Upper lobe of left lung (tissue), 4 donors: ENCODE results near the gene FNDC3A.

Experiments
- EP300 ChIP-seq, 4 donors: sonication (generic); formaldehyde crosslinking; IDR thresholded peaks; one replicate each; pipeline ENCODE4 v1.5.1; 2017; ENCODE audit warnings: antibody characterized with exemption in 4 of 4, control low read depth in 2 of 4
- POLR2A ChIP-seq, 4 donors: fragments of 450-650 bp; IDR thresholded peaks; one replicate each; pipeline ENCODE4 v1.5.1; 2016 to 2017; ENCODE audit warnings: antibody characterized with exemption in 4 of 4, mild to moderate bottlenecking in 2 of 4
- TF ChIP-seq, protein P1 (sequence below), 6 experiments: fragments of 450-650 bp in 4 of 6; fragments of 200-600 bp in 2 of 6; sonication (generic) in 2 of 6; IDR thresholded peaks; one replicate each; pipeline ENCODE4 v1.5.1; 2016 to 2019; ENCODE audit warnings: antibody characterized with exemption in 6 of 6

DNA sequence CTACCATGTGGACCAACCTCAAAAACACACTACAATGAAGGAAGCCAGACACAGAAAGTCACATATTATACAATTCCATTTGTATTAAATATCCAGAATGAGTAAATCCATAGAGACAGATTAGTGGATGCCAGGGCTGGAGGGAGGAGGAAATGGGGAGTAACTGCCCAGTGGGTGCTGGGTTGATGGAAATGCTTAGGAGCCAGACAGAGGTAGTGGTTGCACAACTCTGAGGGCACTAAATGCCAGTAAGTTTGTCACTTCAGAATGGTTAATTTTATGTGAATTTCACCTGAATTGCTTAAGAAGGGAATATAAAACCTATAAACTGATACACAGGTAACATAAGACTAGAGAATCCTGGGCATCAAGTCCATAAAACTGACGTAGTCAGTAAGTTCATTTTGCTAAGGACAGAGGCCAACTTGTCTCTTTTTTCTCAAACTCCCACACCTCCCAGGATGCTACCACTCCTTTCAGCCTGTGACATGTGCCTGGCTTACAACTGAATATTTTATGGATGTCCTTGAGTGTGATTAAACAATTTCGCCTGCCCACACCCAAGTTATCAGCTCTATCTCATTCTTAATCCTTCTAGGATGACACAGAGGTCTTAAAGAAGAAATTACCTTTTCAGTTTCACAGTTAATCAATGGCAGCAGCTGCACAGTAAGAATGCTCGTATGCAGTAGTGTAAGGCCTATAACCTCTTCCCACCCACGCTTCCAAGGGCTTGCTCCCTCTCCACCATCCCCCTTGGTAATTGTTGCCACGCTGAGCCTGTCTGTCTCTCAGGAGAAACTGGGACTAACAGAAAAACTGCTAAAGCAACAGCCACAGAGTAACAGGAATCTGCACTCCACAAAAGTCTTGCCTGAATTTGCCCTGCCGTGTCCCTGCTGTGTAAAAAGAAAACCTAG is 238.5 kb downstream of the FNDC3A start:
- TF ChIP-seq EP300 (IDR thresholded peaks at IDR 0.05) = no peak
- TF ChIP-seq, protein P1, sequence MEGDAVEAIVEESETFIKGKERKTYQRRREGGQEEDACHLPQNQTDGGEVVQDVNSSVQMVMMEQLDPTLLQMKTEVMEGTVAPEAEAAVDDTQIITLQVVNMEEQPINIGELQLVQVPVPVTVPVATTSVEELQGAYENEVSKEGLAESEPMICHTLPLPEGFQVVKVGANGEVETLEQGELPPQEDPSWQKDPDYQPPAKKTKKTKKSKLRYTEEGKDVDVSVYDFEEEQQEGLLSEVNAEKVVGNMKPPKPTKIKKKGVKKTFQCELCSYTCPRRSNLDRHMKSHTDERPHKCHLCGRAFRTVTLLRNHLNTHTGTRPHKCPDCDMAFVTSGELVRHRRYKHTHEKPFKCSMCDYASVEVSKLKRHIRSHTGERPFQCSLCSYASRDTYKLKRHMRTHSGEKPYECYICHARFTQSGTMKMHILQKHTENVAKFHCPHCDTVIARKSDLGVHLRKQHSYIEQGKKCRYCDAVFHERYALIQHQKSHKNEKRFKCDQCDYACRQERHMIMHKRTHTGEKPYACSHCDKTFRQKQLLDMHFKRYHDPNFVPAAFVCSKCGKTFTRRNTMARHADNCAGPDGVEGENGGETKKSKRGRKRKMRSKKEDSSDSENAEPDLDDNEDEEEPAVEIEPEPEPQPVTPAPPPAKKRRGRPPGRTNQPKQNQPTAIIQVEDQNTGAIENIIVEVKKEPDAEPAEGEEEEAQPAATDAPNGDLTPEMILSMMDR (IDR thresholded peaks at IDR 0.05) = no peak
- TF ChIP-seq POLR2A (IDR thresholded peaks at IDR 0.05) = no peak
